GM19240 (cell line): ENCODE data around the gene CACUL1.
"Not testable (repeated sequence)": the region's sequence is repeated elsewhere in the genome, so short reads cannot be mapped to it uniquely, and the experiment has no call there.

Experiments
- DNase-seq: peaks from one replicate; pipeline ENCODE4 v3.0.0; 2011; ENCODE audit warnings: low spot score; ENCODE audit not compliant: insufficient read length

The CACUL1 gene

GRCh38 chr10:118768041-118768919, 13.5 kb upstream of the CACUL1 start:
- no peak for DNase-seq

- no peak for DNase-seq
Observed at GRCh38 chr10:118767297-118768040, 12.7 kb upstream of the CACUL1 start.

- DNase-seq, result no peak
Observed at GRCh38 chr10:118764195-118764594, 9.4 kb upstream of the CACUL1 start.

- DNase-seq, result no peak
Observed at GRCh38 chr10:118763202-118763988, 8.6 kb upstream of the CACUL1 start.

GRCh38 chr10:118760265-118760664, 5.5 kb upstream of the CACUL1 start:
- no peak for DNase-seq

GRCh38 chr10:118758449-118758848, 3.7 kb upstream of the CACUL1 start:
- DNase-seq, result no peak

GRCh38 chr10:118754229-118754555, 578 bp downstream of the CACUL1 start:
- no peak for DNase-seq

- peak; percentile 39 for DNase-seq
Observed at GRCh38 chr10:118753331-118754228, 1.2 kb downstream of the CACUL1 start.

- DNase-seq, result no peak
Observed at GRCh38 chr10:118752409-118752808, 2.4 kb downstream of the CACUL1 start.

GRCh38 chr10:118751265-118751664, 3.5 kb downstream of the CACUL1 start:
- no peak for DNase-seq

GRCh38 chr10:118748041-118748440, 6.7 kb downstream of the CACUL1 start:
- DNase-seq, result no peak

- DNase-seq, result no peak
Observed at GRCh38 chr10:118746246-118746645, 8.5 kb downstream of the CACUL1 start.

GRCh38 chr10:118745056-118745455, 9.7 kb downstream of the CACUL1 start:
- no peak for DNase-seq

- DNase-seq, result not testable (repeated sequence)
Observed at GRCh38 chr10:118744346-118744918, 10.3 kb downstream of the CACUL1 start.

- no peak for DNase-seq
Observed at GRCh38 chr10:118742782-118743181, 12.0 kb downstream of the CACUL1 start.

- no peak for DNase-seq
Observed at GRCh38 chr10:118742032-118742431, 12.7 kb downstream of the CACUL1 start.

GRCh38 chr10:118738406-118738805, 16.4 kb downstream of the CACUL1 start:
- DNase-seq, result no peak

- DNase-seq, result no peak
Observed at GRCh38 chr10:118737603-118738302, 17.0 kb downstream of the CACUL1 start.

GRCh38 chr10:118735294-118735693, 19.5 kb downstream of the CACUL1 start:
- no peak for DNase-seq

- DNase-seq, result no peak
Observed at GRCh38 chr10:118734475-118734874, 20.3 kb downstream of the CACUL1 start.
